Measurements from ENCODE around the gene PCBP3. TPM values are rescaled to one million over a fixed set of nuclear protein-coding genes. Genes with fewer than 3 reads are reported as not detected.

The PCBP3 gene
- total RNA-seq, 1 experiment from 2014 or later: not detected

- BruUV-seq (replicated peaks): no TSS peak
- no peaks in the 10 kb centered on the region for H3K27me3 ChIP-seq (ENCODE audit: insufficient read depth, low read depth)
- peaks cover 16% of the 10 kb centered on the region for H3K4me1 ChIP-seq (replicated peaks; ENCODE audit: insufficient read depth)
- DNase-seq: no peak
- H3F3A ChIP-seq (ENCODE audit: insufficient read depth, low read depth): peaks cover 14% of the 10 kb centered on the region; the same call in 1 of the 2 replicates
- no peak for TF ChIP-seq CTCF (conservative IDR thresholded peaks at IDR 0.05)
- TF ChIP-seq EZH2 (IDR thresholded peaks at IDR 0.05; ENCODE audit: low read depth): no peak
- H3K4me2 ChIP-seq: no peak overlapping the region
- intact Hi-C loops (cut with micrococcal nuclease; ENCODE audit: unreplicated experiment): loop anchor here (5.0 to 10.0 kb wide), 2 partner anchors 65 to 248 kb away; partner anchors contain the start of gene LSS
- POLR2A ChIA-PET (ENCODE audit: unreplicated experiment): no interaction called here
- no peaks in the 10 kb centered on the region for H4K20me1 ChIP-seq (ENCODE audit: insufficient read depth)
- no peaks in the 10 kb centered on the region for H3K9me3 ChIP-seq (ENCODE audit: insufficient read depth, low read depth)
- no peak overlapping the region for H3K4me3 ChIP-seq
- no peaks in the 10 kb centered on the region for H3K9me2 ChIP-seq (ENCODE audit: insufficient read depth)
- CTCF ChIA-PET: no interaction called here
- peaks cover 18% of the 10 kb centered on the region for H3K79me2 ChIP-seq (ENCODE audit: low read depth)
- H2AFZ ChIP-seq: no peak overlapping the region
- H3K36me3 ChIP-seq (ENCODE audit: low read depth): no peaks in the 10 kb centered on the region
- no peak overlapping the region for H3K27ac ChIP-seq
Observed at GRCh38 chr21:45979651-45980050, 336.1 kb downstream of the PCBP3 start.

GRCh38 chr21:45980271-45980670 lies 336.7 kb downstream of the PCBP3 start:
- Histone ChIP-seq H3K9me2 (ENCODE audit: insufficient read depth) (no peaks in the 10 kb centered on the region), H3K4me1 (replicated peaks; ENCODE audit: insufficient read depth) (peaks cover 14% of the 10 kb centered on the region), H4K20me1 (ENCODE audit: insufficient read depth) (no peaks in the 10 kb centered on the region), H3F3A (ENCODE audit: insufficient read depth, low read depth) (peaks cover 14% of the 10 kb centered on the region; the same call in 1 of the 2 replicates), H3K4me3 (no peak overlapping the region), H3K79me2 (ENCODE audit: low read depth) (peaks cover 18% of the 10 kb centered on the region), H3K36me3 (ENCODE audit: low read depth) (no peaks in the 10 kb centered on the region), H3K4me2 (no peak overlapping the region), H3K27ac (no peak overlapping the region), H2AFZ (no peak overlapping the region), H3K27me3 (ENCODE audit: insufficient read depth, low read depth) (no peaks in the 10 kb centered on the region), H3K9me3 (ENCODE audit: insufficient read depth, low read depth) (no peaks in the 10 kb centered on the region)
- TF ChIP-seq CTCF (conservative IDR thresholded peaks at IDR 0.05) (no peak), EZH2 (IDR thresholded peaks at IDR 0.05; ENCODE audit: low read depth) (no peak)
- no TSS peak for BruUV-seq (replicated peaks)
- intact Hi-C loops (cut with micrococcal nuclease; ENCODE audit: unreplicated experiment): loop anchor here (5.0 to 10.0 kb wide), 2 partner anchors 65 to 247 kb away; partner anchors contain the start of gene LSS
- ChIA-PET CTCF (no interaction called here), POLR2A (ENCODE audit: unreplicated experiment) (no interaction called here)
- DNase-seq: no peak

- DNase-seq: no peak
- Histone ChIP-seq H3K9me3 (ENCODE audit: insufficient read depth, low read depth) (no peaks in the 10 kb centered on the region), H3K36me3 (ENCODE audit: low read depth) (no peaks in the 10 kb centered on the region), H3K79me2 (ENCODE audit: low read depth) (peaks cover 18% of the 10 kb centered on the region), H2AFZ (0 out of 2 replicates have a peak overlapping the region, but pooled peaks have one; percentile 73), H3K4me3 (peak overlapping the region; percentile 51), H4K20me1 (ENCODE audit: insufficient read depth) (no peaks in the 10 kb centered on the region), H3K4me1 (replicated peaks; ENCODE audit: insufficient read depth) (peaks cover 11% of the 10 kb centered on the region), H3K4me2 (peak overlapping the region; percentile 77), H3K9me2 (ENCODE audit: insufficient read depth) (no peaks in the 10 kb centered on the region), H3K27ac (peak overlapping the region; percentile 14; the same call in 1 of the 2 replicates), H3K27me3 (ENCODE audit: insufficient read depth, low read depth) (no peaks in the 10 kb centered on the region), H3F3A (ENCODE audit: insufficient read depth, low read depth) (peaks cover 14% of the 10 kb centered on the region; the same call in 1 of the 2 replicates)
- TF ChIP-seq CTCF (conservative IDR thresholded peaks at IDR 0.05): no peak
- no peak for TF ChIP-seq EZH2 (IDR thresholded peaks at IDR 0.05; ENCODE audit: low read depth)
- CTCF ChIA-PET: no interaction called here
- intact Hi-C loops (cut with micrococcal nuclease; ENCODE audit: unreplicated experiment): loop anchor here (5.0 to 10.0 kb wide), 2 partner anchors 64 to 247 kb away; partner anchors contain the start of gene LSS
- no TSS peak for BruUV-seq (replicated peaks)
- POLR2A ChIA-PET (ENCODE audit: unreplicated experiment): no interaction called here
Observed at GRCh38 chr21:45980697-45981096, 337.2 kb downstream of the PCBP3 start.
